ENCODE measurements around the gene CDK15. TPM values are rescaled to one million over a fixed set of nuclear protein-coding genes. Genes with fewer than 3 reads are reported as not detected.
A peak's percentile ranks its signal among the peaks of the same experiment; 100 is the strongest.
"Not testable (repeated sequence)": the region's sequence is repeated elsewhere in the genome, so short reads cannot be mapped to it uniquely, and the experiment has no call there.

CDK15 gene
- total and polyA plus RNA-seq, 11 donors = 0.07 to 0.50 (median 0.18) TPM; not detected in 3

GRCh38 chr2:201761101-201761500, 45.2 kb upstream of the CDK15 start:
- no peak overlapping the region for H3K27ac ChIP-seq
- H3K36me3 ChIP-seq = peaks cover 0 to 97% (median 71%) of the 10 kb centered on the region in 9 donors
- no peaks in the 10 kb centered on the region for H3K27me3 ChIP-seq
- ATAC-seq (peak in 3 of 4 donors; percentile 24 to 54 (median 32)), DNase-seq (no peak)
- H3K9me3 ChIP-seq = no peaks in the 10 kb centered on the region
- H3K4me3 ChIP-seq = no peak overlapping the region
- peaks cover 0 to 8% (median 0%) of the 10 kb centered on the region in 12 donors for H3K4me1 ChIP-seq
- no peak for TF ChIP-seq POLR2A (IDR thresholded peaks at IDR 0.05)
- no peak for TF ChIP-seq CTCF (IDR thresholded peaks at IDR 0.05)
- 82 to 85% (median 84%) methylated on average over 4 of the region's 4 CpGs for WGBS, 4 donors
- intact Hi-C loops (cut with DNase I) = no loop called here

- H3K27ac ChIP-seq; H3K9me3 ChIP-seq; DNase-seq; H3K4me3 ChIP-seq; intact Hi-C loops (cut with DNase I); ATAC-seq; H3K27me3 ChIP-seq: not testable (repeated sequence)
- Histone ChIP-seq H3K4me1 (peaks cover 0 to 21% (median 7%) of the 10 kb centered on the region in 12 donors), H3K36me3 (peaks cover 0 to 75% (median 56%) of the 10 kb centered on the region in 9 donors)
- WGBS, 4 donors = 94 to 96% (median 95%) methylated on average over 7 of the region's 7 CpGs
Measured at GRCh38 chr2:201764469-201764868, 41.9 kb upstream of the CDK15 start.

- Histone ChIP-seq H3K9me3 (no peaks in the 10 kb centered on the region), H3K4me1 (peaks cover 0 to 30% (median 10%) of the 10 kb centered on the region in 12 donors), H3K36me3 (peaks cover 0 to 62% (median 43%) of the 10 kb centered on the region in 9 donors), H3K27ac (peak overlapping the region in 11 of 12 donors; percentile 7 to 71 (median 47)), H3K27me3 (no peaks in the 10 kb centered on the region), H3K4me3 (peak overlapping the region in 1 of 12 donors; percentile 13)
- TF ChIP-seq POLR2A (IDR thresholded peaks at IDR 0.05) = no peak
- TF ChIP-seq CTCF (IDR thresholded peaks at IDR 0.05) = no peak
- ATAC-seq = peak; percentile 56 to 89 (median 72)
- DNase-seq = no peak
- intact Hi-C loops (cut with DNase I) = no loop called here
Measured at GRCh38 chr2:201765799-201766198, 40.5 kb upstream of the CDK15 start.

- intact Hi-C loops (cut with DNase I) = no loop called here
- no peak for TF ChIP-seq CTCF (IDR thresholded peaks at IDR 0.05)
- TF ChIP-seq POLR2A (IDR thresholded peaks at IDR 0.05) = no peak
Measured at GRCh38 chr2:201768918-201769317, 37.4 kb upstream of the CDK15 start.

More at GRCh38 chr2:201768918-201769317, 37.4 kb upstream of the CDK15 start:
- H3K27ac ChIP-seq = peak overlapping the region in 10 of 12 donors; percentile 8 to 57 (median 33)
- no peaks in the 10 kb centered on the region for H3K9me3 ChIP-seq
- peak overlapping the region in 4 of 12 donors; percentile 1 to 25 (median 6) for H3K4me3 ChIP-seq
- peaks cover 0 to 32% (median 21%) of the 10 kb centered on the region in 9 donors for H3K36me3 ChIP-seq
- WGBS, 4 donors = 75 to 85% (median 82%) methylated on average over 1 of the region's 1 CpG
- peaks cover 0 to 32% (median 7%) of the 10 kb centered on the region in 12 donors for H3K4me1 ChIP-seq
- ATAC-seq (no peak), DNase-seq (no peak)
- no peaks in the 10 kb centered on the region for H3K27me3 ChIP-seq
